Esophagus (tissue), 2 donors: ENCODE results near the gene CEACAM5. TPM values are rescaled to one million over a fixed set of nuclear protein-coding genes. Genes with fewer than 3 reads are reported as not detected.
A peak's percentile ranks its signal among the peaks of the same experiment; 100 is the strongest.
"Not testable (repeated sequence)": the region's sequence is repeated elsewhere in the genome, so short reads cannot be mapped to it uniquely, and the experiment has no call there.

Experiments used
- H3K27ac ChIP-seq, 2 donors: one replicate each; pipeline ENCODE4 v1.5.1; 2013; ENCODE audit warnings: low read depth in 2 of 2, mild to moderate bottlenecking in 2 of 2, inconsistent platforms in 1 of 2, low read length in 1 of 2, moderate library complexity in 1 of 2
- H3K27me3 ChIP-seq, 2 donors: one replicate each; pipeline ENCODE4 v1.6.1; 2013; ENCODE audit warnings: low read length in 2 of 2, control low read depth in 1 of 2, mild to moderate bottlenecking in 1 of 2; ENCODE audit not compliant: insufficient read depth in 2 of 2, control insufficient read depth in 1 of 2
- H3K36me3 ChIP-seq, 2 donors: one replicate each; pipeline ENCODE4 v1.6.1; 2013; ENCODE audit warnings: low read length in 1 of 2; ENCODE audit not compliant: control insufficient read depth in 2 of 2, insufficient read depth in 2 of 2
- H3K4me1 ChIP-seq, 2 donors: one replicate each; pipeline ENCODE4 v1.6.1; 2013; ENCODE audit warnings: low read length in 1 of 2; ENCODE audit not compliant: control insufficient read depth in 2 of 2, insufficient read depth in 2 of 2
- H3K4me3 ChIP-seq, 2 donors: one replicate each; pipeline ENCODE4 v1.5.1; 2013; ENCODE audit warnings: low read length in 2 of 2, mild to moderate bottlenecking in 2 of 2, low read depth in 1 of 2, moderate library complexity in 1 of 2
- H3K9me3 ChIP-seq, 2 donors: one replicate each; pipeline ENCODE4 v1.6.1; 2013; ENCODE audit warnings: mild to moderate bottlenecking in 2 of 2, low read depth in 1 of 2, low read length in 1 of 2, moderate library complexity in 1 of 2; ENCODE audit not compliant: control insufficient read depth in 2 of 2, insufficient read depth in 1 of 2
- WGBS, 2 donors: extraction: QIAGEN DNeasy Blood & Tissue Kit; methylation state at CpG; one replicate each; pipeline ENCODE4 v1.1.7; 2013; 5-methylcytosine and 5-hydroxymethylcytosine counted together
- polyA plus RNA-seq, 2 donors: library from polyadenylated mRNA; stranded (reverse); fragments of 200-250 nt; gene quantifications; one replicate each; pipeline ENCODE4 v1.2.3, GENCODE V29; 2013
- donor health status: healthy with polysubstance abuse.
- donor health status: Bipolar disorder and iron deficiency.

The CEACAM5 gene
- polyA plus RNA-seq, 2 donors = 148 to 172 TPM

DNA sequence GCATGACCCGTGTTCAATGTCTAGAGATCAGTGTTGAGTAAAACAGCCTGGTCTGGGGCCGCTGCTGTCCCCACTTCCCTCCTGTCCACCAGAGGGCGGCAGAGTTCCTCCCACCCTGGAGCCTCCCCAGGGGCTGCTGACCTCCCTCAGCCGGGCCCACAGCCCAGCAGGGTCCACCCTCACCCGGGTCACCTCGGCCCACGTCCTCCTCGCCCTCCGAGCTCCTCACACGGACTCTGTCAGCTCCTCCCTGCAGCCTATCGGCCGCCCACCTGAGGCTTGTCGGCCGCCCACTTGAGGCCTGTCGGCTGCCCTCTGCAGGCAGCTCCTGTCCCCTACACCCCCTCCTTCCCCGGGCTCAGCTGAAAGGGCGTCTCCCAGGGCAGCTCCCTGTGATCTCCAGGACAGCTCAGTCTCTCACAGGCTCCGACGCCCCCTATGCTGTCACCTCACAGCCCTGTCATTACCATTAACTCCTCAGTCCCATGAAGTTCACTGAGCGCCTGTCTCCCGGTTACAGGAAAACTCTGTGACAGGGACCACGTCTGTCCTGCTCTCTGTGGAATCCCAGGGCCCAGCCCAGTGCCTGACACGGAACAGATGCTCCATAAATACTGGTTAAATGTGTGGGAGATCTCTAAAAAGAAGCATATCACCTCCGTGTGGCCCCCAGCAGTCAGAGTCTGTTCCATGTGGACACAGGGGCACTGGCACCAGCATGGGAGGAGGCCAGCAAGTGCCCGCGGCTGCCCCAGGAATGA, 1.5 kb upstream of the CEACAM5 start:
- Histone ChIP-seq H3K27me3 (peaks cover 0 to 3% of the 10 kb centered on the region in 2 donors), H3K27ac (no peak overlapping the region), H3K4me3 (peak overlapping the region; percentile 35 to 40), H3K36me3 (no peaks in the 10 kb centered on the region), H3K9me3 (no peaks in the 10 kb centered on the region), H3K4me1 (no peaks in the 10 kb centered on the region)
- 13 to 15% methylated on average over 25 to 26 of the region's 26 CpGs for WGBS, 2 donors

DNA sequence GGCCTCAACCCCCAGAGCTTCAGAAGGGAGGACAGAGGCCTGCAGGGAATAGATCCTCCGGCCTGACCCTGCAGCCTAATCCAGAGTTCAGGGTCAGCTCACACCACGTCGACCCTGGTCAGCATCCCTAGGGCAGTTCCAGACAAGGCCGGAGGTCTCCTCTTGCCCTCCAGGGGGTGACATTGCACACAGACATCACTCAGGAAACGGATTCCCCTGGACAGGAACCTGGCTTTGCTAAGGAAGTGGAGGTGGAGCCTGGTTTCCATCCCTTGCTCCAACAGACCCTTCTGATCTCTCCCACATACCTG, 969 bp upstream of the CEACAM5 start:
- WGBS, 2 donors = 46 to 49% methylated on average over 5 of the region's 5 CpGs
- Histone ChIP-seq H3K27me3 (peaks cover 0 to 3% of the 10 kb centered on the region in 2 donors), H3K27ac (no peak overlapping the region), H3K4me3 (no peak overlapping the region), H3K9me3 (no peaks in the 10 kb centered on the region), H3K4me1 (no peaks in the 10 kb centered on the region), H3K36me3 (no peaks in the 10 kb centered on the region)

DNA sequence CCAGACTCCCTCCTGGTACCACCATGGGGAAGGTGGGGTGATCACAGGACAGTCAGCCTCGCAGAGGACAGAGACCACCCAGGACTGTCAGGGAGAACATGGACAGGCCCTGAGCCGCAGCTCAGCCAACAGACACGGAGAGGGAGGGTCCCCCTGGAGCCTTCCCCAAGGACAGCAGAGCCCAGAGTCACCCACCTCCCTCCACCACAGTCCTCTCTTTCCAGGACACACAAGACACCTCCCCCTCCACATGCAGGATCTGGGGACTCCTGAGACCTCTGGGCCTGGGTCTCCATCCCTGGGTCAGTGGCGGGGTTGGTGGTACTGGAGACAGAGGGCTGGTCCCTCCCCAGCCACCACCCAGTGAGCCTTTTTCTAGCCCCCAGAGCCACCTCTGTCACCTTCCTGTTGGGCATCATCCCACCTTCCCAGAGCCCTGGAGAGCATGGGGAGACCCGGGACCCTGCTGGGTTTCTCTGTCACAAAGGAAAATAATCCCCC, 505 bp upstream of the CEACAM5 start:
- Histone ChIP-seq H3K36me3 (no peaks in the 10 kb centered on the region), H3K27ac (no peak overlapping the region), H3K9me3 (no peaks in the 10 kb centered on the region), H3K4me1 (no peaks in the 10 kb centered on the region), H3K4me3 (peak overlapping the region; percentile 16 to 53), H3K27me3 (peaks cover 0 to 3% of the 10 kb centered on the region in 2 donors)
- 78 to 84% methylated on average over 5 of the region's 5 CpGs for WGBS, 2 donors

DNA sequence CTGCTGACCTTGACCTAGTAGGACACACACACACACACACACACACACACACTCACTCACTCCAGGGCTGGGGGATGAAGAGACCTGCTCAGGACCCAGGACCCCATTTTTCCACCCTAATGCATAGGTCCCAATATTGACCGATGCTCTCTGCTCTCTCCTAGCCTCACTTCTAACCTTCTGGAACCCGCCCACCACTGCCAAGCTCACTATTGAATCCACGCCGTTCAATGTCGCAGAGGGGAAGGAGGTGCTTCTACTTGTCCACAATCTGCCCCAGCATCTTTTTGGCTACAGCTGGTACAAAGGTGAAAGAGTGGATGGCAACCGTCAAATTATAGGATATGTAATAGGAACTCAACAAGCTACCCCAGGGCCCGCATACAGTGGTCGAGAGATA, 1.1 kb downstream of the CEACAM5 start:
- Histone ChIP-seq H3K4me3 (peak overlapping the region; percentile 24 to 53), H3K27ac (peak overlapping the region in 1 of 2 donors; percentile 15)
- not testable (repeated sequence) for H3K9me3 ChIP-seq, H3K4me1 ChIP-seq, H3K36me3 ChIP-seq, H3K27me3 ChIP-seq
- WGBS, 2 donors = 82 to 88% methylated on average over 8 of the region's 8 CpGs

DNA sequence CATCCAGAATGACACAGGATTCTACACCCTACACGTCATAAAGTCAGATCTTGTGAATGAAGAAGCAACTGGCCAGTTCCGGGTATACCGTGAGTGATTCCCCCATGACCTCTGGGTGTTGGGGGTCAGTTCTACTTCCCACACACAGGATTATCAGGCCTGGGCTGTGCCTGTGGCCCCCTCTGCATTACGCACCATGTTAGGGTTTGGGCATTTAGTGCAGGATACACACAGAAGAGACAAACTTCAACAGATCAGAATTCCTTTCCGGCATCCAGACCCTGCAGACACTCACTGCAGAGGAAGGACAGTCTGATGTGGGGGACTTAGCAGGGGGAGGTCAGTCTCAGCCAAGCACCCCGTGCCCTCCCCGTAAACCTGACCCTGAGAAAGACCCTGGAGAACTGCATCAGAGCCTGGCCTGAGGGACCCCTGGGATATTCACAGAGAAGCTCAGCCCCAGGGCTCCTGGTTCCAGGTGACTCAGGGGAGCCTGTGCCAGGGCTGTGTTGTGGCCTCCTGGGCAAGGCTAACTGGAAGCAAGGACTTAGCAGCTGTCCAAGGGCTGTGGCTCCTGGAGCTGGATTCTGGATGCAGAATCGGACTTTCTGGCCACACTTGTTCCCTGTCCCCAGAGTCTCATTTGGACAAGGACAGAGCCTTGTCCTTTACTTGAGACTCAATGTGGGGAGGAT, 1.7 kb downstream of the CEACAM5 start:
- H3K27ac ChIP-seq = peak overlapping the region in 1 of 2 donors; percentile 53
- H3K4me1 ChIP-seq = no peaks in the 10 kb centered on the region
- WGBS, 2 donors = 78 to 84% methylated on average over 8 of the region's 8 CpGs
- no peaks in the 10 kb centered on the region for H3K36me3 ChIP-seq
- H3K27me3 ChIP-seq = peaks cover 0 to 3% of the 10 kb centered on the region in 2 donors
- H3K4me3 ChIP-seq = peak overlapping the region; percentile 34 to 53
- no peaks in the 10 kb centered on the region for H3K9me3 ChIP-seq

DNA sequence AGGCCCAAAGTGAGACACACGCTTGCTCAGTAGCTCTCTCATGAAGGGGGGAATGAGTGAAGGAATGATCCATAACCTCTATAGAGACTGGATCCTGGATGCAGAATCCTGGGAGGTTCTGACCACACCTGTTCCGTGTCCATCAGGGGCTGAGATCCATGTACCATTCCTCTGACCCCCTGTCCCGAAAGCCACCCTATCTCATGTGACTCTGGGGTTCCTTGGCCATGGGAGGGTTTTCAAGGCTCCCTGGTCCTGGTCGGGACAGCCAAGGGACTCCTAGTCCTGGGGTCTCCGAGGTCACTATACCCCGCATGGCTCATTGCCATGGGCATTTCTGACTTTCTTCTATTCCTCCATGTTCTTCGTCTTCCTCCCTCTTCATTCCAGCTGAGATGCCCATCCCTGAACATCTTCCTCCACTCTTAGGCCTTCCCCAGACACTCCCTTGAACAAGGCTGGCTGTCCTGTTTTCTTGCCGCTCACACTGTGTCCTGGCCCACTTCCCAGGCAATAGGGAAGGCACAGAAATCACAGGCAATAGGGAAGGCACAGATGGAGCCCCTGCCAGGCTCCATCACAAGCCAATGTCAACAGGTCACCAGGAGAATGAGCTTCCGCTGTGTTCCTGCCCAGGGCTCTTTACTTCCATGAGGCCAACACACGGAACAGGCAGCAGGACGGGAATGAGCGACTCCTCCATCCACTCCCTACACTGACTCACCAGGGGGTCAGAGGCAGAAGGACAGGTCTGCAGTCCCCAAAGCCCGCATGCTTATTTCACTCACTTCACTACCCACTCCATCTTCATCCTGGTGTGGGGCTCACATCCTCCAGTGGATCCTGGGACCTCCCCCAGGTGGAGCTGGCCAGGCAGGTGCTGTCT, 3.2 kb downstream of the CEACAM5 start:
- WGBS, 2 donors = 78 to 81% methylated on average over 13 of the region's 13 CpGs
- Histone ChIP-seq H3K9me3 (no peaks in the 10 kb centered on the region), H3K36me3 (peaks cover 0 to 2% of the 10 kb centered on the region in 2 donors), H3K4me3 (peak overlapping the region; percentile 29 to 53), H3K27ac (peak overlapping the region in 1 of 2 donors; percentile 62), H3K27me3 (peaks cover 0 to 3% of the 10 kb centered on the region in 2 donors), H3K4me1 (no peaks in the 10 kb centered on the region)

DNA sequence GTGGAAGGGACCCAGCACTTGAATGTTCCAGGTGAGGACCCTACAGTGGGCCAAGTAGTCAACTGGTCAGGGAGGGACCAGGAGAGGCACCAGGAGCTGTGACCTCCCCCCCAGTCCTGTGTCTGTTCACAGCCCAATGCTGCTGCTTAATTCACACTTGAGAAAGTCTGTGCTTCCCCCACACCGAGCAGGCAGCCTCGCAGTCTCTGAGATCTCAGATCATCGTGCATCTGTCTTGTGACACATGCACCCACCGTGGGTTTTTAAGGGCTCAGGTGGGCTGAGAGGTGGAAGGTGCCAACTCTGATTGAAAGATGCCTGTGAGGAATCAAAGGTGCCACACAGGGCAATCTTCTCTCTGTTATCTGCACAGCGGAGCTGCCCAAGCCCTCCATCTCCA, 6.2 kb downstream of the CEACAM5 start:
- H3K27ac ChIP-seq = no peak overlapping the region
- no peaks in the 10 kb centered on the region for H3K9me3 ChIP-seq
- no peaks in the 10 kb centered on the region for H3K4me1 ChIP-seq
- no peak overlapping the region for H3K4me3 ChIP-seq
- no peaks in the 10 kb centered on the region for H3K27me3 ChIP-seq
- H3K36me3 ChIP-seq = peaks cover 0 to 7% of the 10 kb centered on the region in 2 donors
- WGBS, 2 donors = 78 to 82% methylated on average over 5 of the region's 5 CpGs

DNA sequence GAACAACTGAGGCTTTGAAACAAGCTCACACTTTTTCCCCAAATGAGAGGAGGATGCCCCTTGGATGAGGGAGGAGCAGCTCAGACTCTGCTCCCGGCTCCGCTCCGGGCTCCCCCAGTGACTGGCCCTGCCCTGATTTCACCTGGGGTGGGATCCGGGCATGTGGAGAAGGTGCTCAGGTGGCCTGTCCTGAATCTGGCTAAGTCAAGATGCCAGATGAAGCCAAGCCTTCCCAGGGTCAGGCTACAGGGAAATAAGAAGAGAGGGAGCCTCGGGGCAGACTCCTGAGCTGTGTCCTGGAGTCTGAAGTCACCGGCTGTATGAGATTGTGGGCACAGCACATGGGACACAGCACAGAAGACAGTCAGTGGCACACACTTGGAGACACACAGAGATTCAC, 10.3 kb downstream of the CEACAM5 start:
- no peaks in the 10 kb centered on the region for H3K27me3 ChIP-seq
- peaks cover 0 to 7% of the 10 kb centered on the region in 2 donors for H3K36me3 ChIP-seq
- no peaks in the 10 kb centered on the region for H3K9me3 ChIP-seq
- H3K4me1 ChIP-seq = no peaks in the 10 kb centered on the region
- no peak overlapping the region for H3K4me3 ChIP-seq
- 80 to 81% methylated on average over 6 of the region's 6 CpGs for WGBS, 2 donors
- no peak overlapping the region for H3K27ac ChIP-seq

DNA sequence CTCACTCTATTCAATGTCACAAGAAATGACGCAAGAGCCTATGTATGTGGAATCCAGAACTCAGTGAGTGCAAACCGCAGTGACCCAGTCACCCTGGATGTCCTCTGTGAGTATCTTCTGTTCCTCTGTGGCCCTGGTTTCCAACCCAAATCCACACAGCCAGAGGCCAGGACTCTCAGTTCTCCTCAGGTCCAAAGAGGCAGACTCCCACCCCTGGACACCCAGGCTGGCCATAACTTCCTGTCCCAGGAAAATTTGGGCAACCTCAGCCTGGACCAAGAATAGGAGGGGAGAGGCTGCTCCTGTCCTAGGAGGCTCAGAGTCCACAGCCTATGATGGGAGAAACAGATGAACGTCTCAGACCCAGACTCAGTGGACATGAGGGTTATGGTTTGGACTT, 11.7 kb downstream of the CEACAM5 start:
- H3K9me3 ChIP-seq = no peaks in the 10 kb centered on the region
- no peak overlapping the region for H3K27ac ChIP-seq
- peaks cover 0 to 7% of the 10 kb centered on the region in 2 donors for H3K36me3 ChIP-seq
- H3K27me3 ChIP-seq = no peaks in the 10 kb centered on the region
- H3K4me3 ChIP-seq = no peak overlapping the region
- WGBS, 2 donors = 83 to 88% methylated on average over 3 of the region's 3 CpGs
- no peaks in the 10 kb centered on the region for H3K4me1 ChIP-seq
